ENCODE measurements around the gene OR2T11.

- TF ChIP-seq, protein P1, sequence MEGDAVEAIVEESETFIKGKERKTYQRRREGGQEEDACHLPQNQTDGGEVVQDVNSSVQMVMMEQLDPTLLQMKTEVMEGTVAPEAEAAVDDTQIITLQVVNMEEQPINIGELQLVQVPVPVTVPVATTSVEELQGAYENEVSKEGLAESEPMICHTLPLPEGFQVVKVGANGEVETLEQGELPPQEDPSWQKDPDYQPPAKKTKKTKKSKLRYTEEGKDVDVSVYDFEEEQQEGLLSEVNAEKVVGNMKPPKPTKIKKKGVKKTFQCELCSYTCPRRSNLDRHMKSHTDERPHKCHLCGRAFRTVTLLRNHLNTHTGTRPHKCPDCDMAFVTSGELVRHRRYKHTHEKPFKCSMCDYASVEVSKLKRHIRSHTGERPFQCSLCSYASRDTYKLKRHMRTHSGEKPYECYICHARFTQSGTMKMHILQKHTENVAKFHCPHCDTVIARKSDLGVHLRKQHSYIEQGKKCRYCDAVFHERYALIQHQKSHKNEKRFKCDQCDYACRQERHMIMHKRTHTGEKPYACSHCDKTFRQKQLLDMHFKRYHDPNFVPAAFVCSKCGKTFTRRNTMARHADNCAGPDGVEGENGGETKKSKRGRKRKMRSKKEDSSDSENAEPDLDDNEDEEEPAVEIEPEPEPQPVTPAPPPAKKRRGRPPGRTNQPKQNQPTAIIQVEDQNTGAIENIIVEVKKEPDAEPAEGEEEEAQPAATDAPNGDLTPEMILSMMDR (IDR thresholded peaks at IDR 0.05): no peak
- TF ChIP-seq EP300 (IDR thresholded peaks at IDR 0.05) (no peak), POLR2A (IDR thresholded peaks at IDR 0.05) (no peak)
These were observed 46.8 kb upstream of the OR2T11 start for GRCh38 chr1:248681651-248682050.

Data from suprapubic skin (tissue), 3 donors.